HepG2 (cell line): ENCODE data around the gene TMEM222. TPM values are rescaled to one million over a fixed set of nuclear protein-coding genes. Genes with fewer than 3 reads are reported as not detected.

Source experiments
- AKAP8 ChIP-seq: sonication (generic); formaldehyde crosslinking; IDR thresholded peaks from 2 replicates; pipeline ENCODE4 v1.5.1; 2020; ENCODE audit warnings: mild to moderate bottlenecking, missing genetic modification reagents
- GMEB1 ChIP-seq: sonication (generic); formaldehyde crosslinking; IDR thresholded peaks from 2 replicates; pipeline ENCODE4 v1.5.1; 2020; ENCODE audit warnings: missing genetic modification reagents, mild to moderate bottlenecking, borderline replicate concordance
- HDAC1 ChIP-seq: sonication (generic); formaldehyde crosslinking; IDR thresholded peaks from 2 replicates; pipeline ENCODE4 v1.5.1; 2020; ENCODE audit warnings: mild to moderate bottlenecking, missing genetic modification reagents
- HOXA3 ChIP-seq: sonication (generic); formaldehyde crosslinking; IDR thresholded peaks from 2 replicates; pipeline ENCODE4 v1.5.0; 2020; ENCODE audit warnings: missing genetic modification reagents
- IRF2 ChIP-seq: IDR thresholded peaks from 2 replicates; pipeline ENCODE4 v1.6.1; 2018; ENCODE audit warnings: missing genetic modification reagents, missing compliant biosample characterization
- KMT2A ChIP-seq: sonication (generic); formaldehyde crosslinking; IDR thresholded peaks from 2 replicates; pipeline ENCODE4 v1.4.0; 2020; ENCODE audit warnings: missing genetic modification reagents
- MTA1 ChIP-seq: sonication (generic); formaldehyde crosslinking; IDR thresholded peaks from 2 replicates; pipeline ENCODE4 v1.4.0; 2020; ENCODE audit warnings: missing genetic modification reagents, mild to moderate bottlenecking, borderline replicate concordance
- MZF1 ChIP-seq: sonication (generic); formaldehyde crosslinking; IDR thresholded peaks from 2 replicates; pipeline ENCODE4 v1.8.1; 2023; ENCODE audit warnings: mild to moderate bottlenecking, missing genetic modification reagents, borderline replicate concordance
- PTBP1 ChIP-seq: fragments of 200-400 bp; formaldehyde crosslinking; IDR thresholded peaks from 2 replicates; pipeline ENCODE4 v1.6.1; 2018; ENCODE audit warnings: low read length, low read depth; ENCODE audit not compliant: poor library complexity, severe bottlenecking
- SCMH1 ChIP-seq: sonication (generic); formaldehyde crosslinking; IDR thresholded peaks from 2 replicates; pipeline ENCODE4 v1.9.0; 2021; ENCODE audit warnings: missing genetic modification reagents, mild to moderate bottlenecking, borderline replicate concordance
- SMYD3 ChIP-seq: sonication (generic); formaldehyde crosslinking; IDR thresholded peaks from 2 replicates; pipeline ENCODE4 v1.8.1; 2023; ENCODE audit warnings: mild to moderate bottlenecking, missing genetic modification reagents
- SNAPC5 ChIP-seq: sonication (generic); formaldehyde crosslinking; IDR thresholded peaks from 2 replicates; pipeline ENCODE4 v1.8.1; 2023; ENCODE audit warnings: mild to moderate bottlenecking, missing genetic modification reagents, borderline replicate concordance
- ZHX2 ChIP-seq, 2 experiments: sonication (generic) in 1 of 2; formaldehyde crosslinking in 1 of 2; IDR thresholded peaks; 2 replicates each; pipeline versions ENCODE4 v1.6.1 to v1.9.0; 2014 to 2022; ENCODE audit warnings: antibody characterized with exemption in 1 of 2, borderline replicate concordance in 1 of 2, inconsistent platforms in 1 of 2, low read depth in 1 of 2, missing genetic modification reagents in 1 of 2
- ZNF3 ChIP-seq: IDR thresholded peaks from 2 replicates; pipeline ENCODE4 v1.7.0; 2017; ENCODE audit warnings: inconsistent platforms
- ZNF333 ChIP-seq: sonication (generic); formaldehyde crosslinking; IDR thresholded peaks from 2 replicates; pipeline ENCODE4 v1.4.0; 2020; ENCODE audit warnings: mild to moderate bottlenecking, missing genetic modification reagents, borderline replicate concordance
- ZNF800 ChIP-seq: sonication (generic); formaldehyde crosslinking; IDR thresholded peaks from 2 replicates; pipeline ENCODE4 v1.4.0; 2020; ENCODE audit warnings: missing genetic modification reagents
- ZSCAN5A ChIP-seq: sonication (generic); formaldehyde crosslinking; IDR thresholded peaks from 2 replicates; pipeline ENCODE4 v1.8.0; 2022; ENCODE audit warnings: mild to moderate bottlenecking, missing genetic modification reagents, borderline replicate concordance
- polyA plus RNA-seq, 8 experiments: library from polyadenylated mRNA; depleted of rRNA in 3 of 8; stranded (reverse) in 7 of 8; unstranded in 1 of 8; fragments of >200 nt; fragmentation: Illumina TruSeq in 4 of 8; extraction: Trizol in 4 of 8; gene quantifications; 2 replicates each; pipeline versions ENCODE4 v1.2.1 to v1.2.3, GENCODE V29; 2011 to 2016; ENCODE audit warnings: low read depth in 4 of 8, missing spikeins in 1 of 8, mixed read lengths in 1 of 8; ENCODE audit not compliant: insufficient read depth in 1 of 8
- total RNA-seq, 5 experiments: library from RNA; depleted of rRNA; stranded (reverse); fragments of >200 nt; fragmentation: Illumina TruSeq; extraction: Trizol; gene quantifications; 2 replicates each; pipeline ENCODE4 v1.2.3, GENCODE V29; 2016; ENCODE audit warnings: low read depth in 1 of 5

Gene TMEM222
- total and polyA plus RNA-seq, 2 of the 13 experiments (the other 11 are each of a cell fraction or from before 2014, with no cell fraction given) = 22.7 to 29.6 TPM

GRCh38 chr1:27357281-27358037, 35.5 kb downstream of the TMEM222 start (continued):
- TF ChIP-seq GMEB1 (no peak), HDAC1 (CRISPR knock-in tag) (no peak), ZSCAN5A (CRISPR knock-in tag) (no peak), ZNF333 (CRISPR knock-in tag) (no peak), MTA1 (CRISPR knock-in tag) (no peak), ZNF3 (CRISPR knock-in tag) (no peak), SCMH1 (CRISPR knock-in tag) (no peak), MZF1 (no peak), SMYD3 (no peak), KMT2A (CRISPR knock-in tag) (0 out of 2 replicates have a peak, but pooled peaks have one; percentile 20), IRF2 (CRISPR knock-in tag) (0 out of 2 replicates have a peak, but pooled peaks have one; percentile 25), SNAPC5 (CRISPR knock-in tag) (no peak), ZHX2 (IDR thresholded peaks at IDR 0.05; ENCODE audit: low read depth) (no peak), ZHX2 (CRISPR knock-in tag; IDR thresholded peaks at IDR 0.05; ENCODE audit: borderline replicate concordance) (no peak), ZNF800 (no peak), AKAP8 (no peak), PTBP1 (no peak), HOXA3 (peak; percentile 56)
